Hepatocyte (in vitro differentiated cells): ENCODE data around the gene PSMB10. TPM values are rescaled to one million over a fixed set of nuclear protein-coding genes. Genes with fewer than 3 reads are reported as not detected.
"Not testable (repeated sequence)": the region's sequence is repeated elsewhere in the genome, so short reads cannot be mapped to it uniquely, and the experiment has no call there.

Source experiments
- DNase-seq: peaks from one replicate; pipeline ENCODE4 v3.0.0-alpha.2; 2016; ENCODE audit warnings: low spot score
- H2AFZ ChIP-seq: fragments of 200-600 bp; sonication (generic); 2 replicates; pipeline ENCODE4 v1.6.0; 2016; ENCODE audit warnings: antibody characterized with exemption, mild to moderate bottlenecking
- H3K27ac ChIP-seq: fragments of 200-600 bp; sonication (generic); 2 replicates; pipeline ENCODE4 v1.5.1; 2016; ENCODE audit warnings: mild to moderate bottlenecking
- H3K27me3 ChIP-seq: fragments of 200-600 bp; sonication (generic); 2 replicates; pipeline ENCODE4 v1.6.1; 2016
- H3K36me3 ChIP-seq: fragments of 200-600 bp; sonication (generic); replicated peaks from 2 replicates; pipeline ENCODE4 v1.5.1; 2016; ENCODE audit warnings: low read depth; ENCODE audit not compliant: insufficient read depth
- H3K4me1 ChIP-seq: fragments of 200-600 bp; sonication (generic); 2 replicates; pipeline ENCODE4 v1.5.1; 2016; ENCODE audit warnings: mild to moderate bottlenecking, moderate library complexity; ENCODE audit not compliant: insufficient read depth
- H3K4me2 ChIP-seq: fragments of 200-600 bp; sonication (generic); 2 replicates; pipeline ENCODE4 v1.6.0; 2016
- H3K4me3 ChIP-seq: fragments of 200-600 bp; sonication (generic); 2 replicates; pipeline ENCODE4 v1.5.1; 2016; ENCODE audit warnings: mild to moderate bottlenecking
- H3K79me2 ChIP-seq: fragments of 200-600 bp; sonication (generic); 2 replicates; pipeline ENCODE4 v1.6.0; 2017; ENCODE audit warnings: mild to moderate bottlenecking
- H3K9me2 ChIP-seq: fragments of 200-600 bp; sonication (generic); replicated peaks from 2 replicates; pipeline ENCODE4 v1.6.0; 2017; ENCODE audit warnings: mild to moderate bottlenecking; ENCODE audit not compliant: insufficient read depth
- H3K9me3 ChIP-seq: fragments of 200-600 bp; sonication (generic); 2 replicates; pipeline ENCODE4 v1.5.1; 2016; ENCODE audit warnings: low read depth, mild to moderate bottlenecking
- H4K20me1 ChIP-seq: fragments of 200-600 bp; sonication (generic); 2 replicates; pipeline ENCODE4 v1.6.0; 2016; ENCODE audit warnings: mild to moderate bottlenecking; ENCODE audit not compliant: insufficient read depth, poor library complexity, severe bottlenecking
- EZH2 ChIP-seq: fragments of 200-600 bp; sonication (generic); IDR thresholded peaks from 2 replicates; pipeline ENCODE4 v1.6.1; 2016; ENCODE audit warnings: antibody characterized with exemption, mild to moderate bottlenecking, borderline replicate concordance
- EZH2phosphoT487 ChIP-seq: fragments of 200-600 bp; sonication (generic); IDR thresholded peaks from one replicate; pipeline ENCODE4 v1.6.1; 2018; ENCODE audit warnings: antibody characterized with exemption, mild to moderate bottlenecking, low read depth, moderate library complexity; ENCODE audit not compliant: unreplicated experiment, severe bottlenecking
- WGBS: methylation state at CpG from one replicate; pipeline ENCODE4 v1.1.6; 2016; ENCODE audit warnings: low lambda C conversion rate; ENCODE audit errors: missing lambda C conversion rate; 5-methylcytosine and 5-hydroxymethylcytosine counted together
- polyA plus RNA-seq: library from polyadenylated mRNA; unstranded; fragments of >200 nt; fragmentation: Nextera tagmentation; extraction: Ambion mirVana; gene quantifications from 2 replicates; pipeline ENCODE4 v1.2.1, GENCODE V29; 2016
- total RNA-seq: library from RNA; depleted of rRNA; stranded (reverse); fragments of >200 nt; gene quantifications from 2 replicates; pipeline ENCODE4 v1.2.3, GENCODE V29; 2014
- TF ChIP-seq, protein P1 (sequence below): fragments of 200-600 bp; sonication (generic); IDR thresholded peaks from 2 replicates; pipeline ENCODE4 v1.5.1; 2016; ENCODE audit warnings: antibody characterized with exemption, mild to moderate bottlenecking; ENCODE audit not compliant: poor library complexity

The PSMB10 gene
- total and polyA plus RNA-seq, 2 experiments from 2014 or later: 13.7 to 48.7 TPM

DNA sequence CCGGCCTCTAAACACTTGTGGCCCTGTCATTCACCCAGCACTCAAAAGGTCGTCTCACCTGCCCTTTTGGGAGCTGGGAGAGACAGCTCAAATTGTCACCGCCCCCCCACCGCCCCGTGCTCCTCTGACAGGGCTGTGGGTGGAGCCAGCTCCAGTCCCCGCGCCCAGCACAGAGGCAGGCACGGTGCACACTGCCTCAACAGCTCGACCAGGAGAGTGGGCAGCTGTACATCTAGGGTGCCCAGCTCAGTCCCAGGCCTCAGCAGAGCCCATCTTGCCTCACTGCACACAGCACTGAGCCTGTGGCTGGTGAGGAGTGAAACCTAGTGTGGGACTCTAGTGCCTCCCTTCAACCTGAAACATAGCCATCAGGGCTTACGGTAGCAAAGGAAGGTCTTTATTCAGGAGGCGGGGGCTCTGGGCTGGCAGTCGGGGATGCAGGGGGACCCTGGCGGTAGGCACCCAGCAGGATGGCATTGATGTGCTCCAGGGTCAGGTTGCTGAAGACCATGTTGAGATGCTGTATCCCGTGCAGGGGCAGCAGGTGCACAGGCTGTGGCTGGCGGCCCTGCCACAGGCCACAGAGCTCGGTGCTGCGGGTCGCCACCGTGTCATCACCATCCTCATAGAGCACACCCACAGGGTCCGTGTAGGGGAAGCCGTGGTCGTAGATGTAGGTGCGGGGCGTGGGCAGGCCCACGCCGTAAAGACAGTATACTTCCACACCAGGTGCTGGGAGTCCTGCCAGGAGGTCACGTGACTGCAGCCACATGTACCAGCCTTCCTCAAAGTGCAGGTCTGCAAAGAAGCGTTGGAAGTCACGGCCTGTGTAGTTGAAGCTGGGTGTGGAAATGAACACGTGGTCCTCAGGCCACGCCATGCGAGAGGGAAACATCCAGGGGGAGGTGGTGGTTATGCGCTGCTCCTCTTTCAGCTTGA lies 3.1 kb upstream of the PSMB10 start:
- WGBS: 93% methylated on average over 33 of the region's 33 CpGs
- no peaks in the 10 kb centered on the region for H3K27me3 ChIP-seq
- H2AFZ ChIP-seq: no peak overlapping the region
- no peaks in the 10 kb centered on the region for H3K9me3 ChIP-seq
- H3K4me1 ChIP-seq: peaks cover 8% of the 10 kb centered on the region
- no peak overlapping the region for H3K27ac ChIP-seq
- H3K9me2 ChIP-seq: no peaks in the 10 kb centered on the region
- TF ChIP-seq EZH2: no peak
- no peak for TF ChIP-seq EZH2phosphoT487
- TF ChIP-seq, protein P1, sequence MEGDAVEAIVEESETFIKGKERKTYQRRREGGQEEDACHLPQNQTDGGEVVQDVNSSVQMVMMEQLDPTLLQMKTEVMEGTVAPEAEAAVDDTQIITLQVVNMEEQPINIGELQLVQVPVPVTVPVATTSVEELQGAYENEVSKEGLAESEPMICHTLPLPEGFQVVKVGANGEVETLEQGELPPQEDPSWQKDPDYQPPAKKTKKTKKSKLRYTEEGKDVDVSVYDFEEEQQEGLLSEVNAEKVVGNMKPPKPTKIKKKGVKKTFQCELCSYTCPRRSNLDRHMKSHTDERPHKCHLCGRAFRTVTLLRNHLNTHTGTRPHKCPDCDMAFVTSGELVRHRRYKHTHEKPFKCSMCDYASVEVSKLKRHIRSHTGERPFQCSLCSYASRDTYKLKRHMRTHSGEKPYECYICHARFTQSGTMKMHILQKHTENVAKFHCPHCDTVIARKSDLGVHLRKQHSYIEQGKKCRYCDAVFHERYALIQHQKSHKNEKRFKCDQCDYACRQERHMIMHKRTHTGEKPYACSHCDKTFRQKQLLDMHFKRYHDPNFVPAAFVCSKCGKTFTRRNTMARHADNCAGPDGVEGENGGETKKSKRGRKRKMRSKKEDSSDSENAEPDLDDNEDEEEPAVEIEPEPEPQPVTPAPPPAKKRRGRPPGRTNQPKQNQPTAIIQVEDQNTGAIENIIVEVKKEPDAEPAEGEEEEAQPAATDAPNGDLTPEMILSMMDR: no peak
- H3K36me3 ChIP-seq: no peaks in the 10 kb centered on the region
- no peak overlapping the region for H3K4me2 ChIP-seq
- no peak overlapping the region for H3K4me3 ChIP-seq
- H4K20me1 ChIP-seq: no peaks in the 10 kb centered on the region
- H3K79me2 ChIP-seq: peaks cover 24% of the 10 kb centered on the region
- DNase-seq: no peak

DNA sequence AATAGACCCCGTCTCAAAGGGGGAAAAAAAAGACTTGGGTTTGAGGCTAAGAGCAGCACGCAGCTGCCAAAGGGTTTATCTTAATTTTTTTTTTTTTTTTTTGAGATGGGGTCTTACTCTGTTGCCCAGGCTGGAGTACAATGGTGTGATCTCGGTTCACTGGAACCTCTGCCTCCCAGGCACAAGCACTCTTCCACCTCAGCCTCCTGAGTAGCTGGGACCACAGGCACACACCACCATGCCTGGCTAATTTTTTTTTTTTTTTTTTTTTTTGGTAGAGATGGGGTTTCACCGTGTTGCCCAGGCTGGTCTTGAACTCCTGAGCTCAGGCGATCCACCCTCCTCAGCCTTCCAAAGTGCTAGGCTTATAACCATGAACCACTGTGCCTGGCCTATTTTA lies 1.1 kb upstream of the PSMB10 start:
- 96% methylated on average over 5 of the region's 5 CpGs for WGBS
- Histone ChIP-seq H3K79me2 (peaks cover 24% of the 10 kb centered on the region), H3K4me2 (peak overlapping the region; percentile 83)
- not testable (repeated sequence) for H2AFZ ChIP-seq, H3K9me2 ChIP-seq, DNase-seq, H4K20me1 ChIP-seq, H3K9me3 ChIP-seq, H3K4me3 ChIP-seq, H3K4me1 ChIP-seq, H3K27me3 ChIP-seq, H3K36me3 ChIP-seq, H3K27ac ChIP-seq

DNA sequence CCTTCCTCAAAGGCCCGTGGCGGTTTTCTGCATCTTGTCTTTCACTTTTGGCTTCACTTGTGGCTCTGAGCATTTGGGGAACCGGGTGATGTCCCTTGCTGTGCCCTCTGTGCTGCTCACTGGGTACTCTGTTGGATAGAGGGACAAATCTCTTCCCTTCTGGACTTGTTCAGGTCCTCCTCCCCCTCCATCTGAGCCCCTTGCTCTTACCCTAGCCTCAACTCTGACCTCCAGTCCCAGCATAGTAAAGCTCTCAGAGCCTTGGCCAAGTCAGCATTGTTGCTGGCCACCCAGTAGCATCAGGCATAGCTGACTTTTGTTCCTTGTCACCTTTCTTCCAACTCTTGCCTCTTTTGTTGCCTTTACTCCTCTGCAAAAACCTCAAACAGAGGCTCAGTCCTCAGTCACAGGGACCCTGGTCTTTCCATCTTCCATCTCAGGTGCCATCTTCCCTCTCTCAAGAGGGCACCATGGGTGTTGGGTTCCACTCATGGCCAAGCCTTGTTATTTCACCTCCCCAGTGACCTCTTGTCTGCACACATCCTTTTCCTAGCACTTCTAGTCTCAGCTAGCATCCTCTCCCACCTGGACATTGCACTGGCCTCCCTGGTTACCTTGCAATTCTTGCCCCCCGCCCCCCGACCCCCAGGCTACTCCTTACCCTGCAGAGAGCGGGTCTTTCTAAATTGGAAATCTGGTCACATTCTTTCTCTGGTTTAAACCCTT lies 393 bp upstream of the PSMB10 start:
- Histone ChIP-seq H2AFZ (peak overlapping the region; percentile 46), H3K27me3 (no peaks in the 10 kb centered on the region), H4K20me1 (no peaks in the 10 kb centered on the region), H3K4me2 (peak overlapping the region; percentile 83), H3K9me2 (no peaks in the 10 kb centered on the region), H3K79me2 (peaks cover 24% of the 10 kb centered on the region), H3K9me3 (no peaks in the 10 kb centered on the region), H3K4me1 (peaks cover 8% of the 10 kb centered on the region), H3K4me3 (peak overlapping the region; percentile 87), H3K27ac (peak overlapping the region; percentile 90), H3K36me3 (no peaks in the 10 kb centered on the region)
- DNase-seq: no peak
- WGBS: 49% methylated on average over 6 of the region's 6 CpGs
- TF ChIP-seq EZH2 (no peak), EZH2phosphoT487 (no peak)
- TF ChIP-seq, protein P1: no peak
